IPS-18a (cell line): Measurements from ENCODE around the gene DLGAP1.
"Not testable (repeated sequence)": the region's sequence is repeated elsewhere in the genome, so short reads cannot be mapped to it uniquely, and the experiment has no call there.

ENCODE experiments used
- H3K27ac ChIP-seq: one replicate; pipeline ENCODE4 v1.5.1; 2013; ENCODE audit warnings: low read length
- H3K27me3 ChIP-seq: one replicate; pipeline ENCODE4 v1.6.1; 2013; ENCODE audit warnings: mild to moderate bottlenecking, low read length; ENCODE audit not compliant: control insufficient read depth, insufficient read depth
- H3K36me3 ChIP-seq: one replicate; pipeline ENCODE4 v1.6.1; 2013; ENCODE audit warnings: low read depth, low read length; ENCODE audit not compliant: control insufficient read depth
- H3K4me1 ChIP-seq: one replicate; pipeline ENCODE4 v1.6.1; 2013; ENCODE audit warnings: low read depth, low read length; ENCODE audit not compliant: control insufficient read depth
- H3K4me3 ChIP-seq: one replicate; pipeline ENCODE4 v1.5.1; 2013; ENCODE audit warnings: low read length
- H3K9ac ChIP-seq: one replicate; pipeline ENCODE4 v1.6.1; 2013; ENCODE audit warnings: mild to moderate bottlenecking, low read length, moderate library complexity
- H3K9me3 ChIP-seq: one replicate; pipeline ENCODE4 v1.6.1; 2013; ENCODE audit warnings: low read depth, low read length; ENCODE audit not compliant: control insufficient read depth

DLGAP1 gene

DNA sequence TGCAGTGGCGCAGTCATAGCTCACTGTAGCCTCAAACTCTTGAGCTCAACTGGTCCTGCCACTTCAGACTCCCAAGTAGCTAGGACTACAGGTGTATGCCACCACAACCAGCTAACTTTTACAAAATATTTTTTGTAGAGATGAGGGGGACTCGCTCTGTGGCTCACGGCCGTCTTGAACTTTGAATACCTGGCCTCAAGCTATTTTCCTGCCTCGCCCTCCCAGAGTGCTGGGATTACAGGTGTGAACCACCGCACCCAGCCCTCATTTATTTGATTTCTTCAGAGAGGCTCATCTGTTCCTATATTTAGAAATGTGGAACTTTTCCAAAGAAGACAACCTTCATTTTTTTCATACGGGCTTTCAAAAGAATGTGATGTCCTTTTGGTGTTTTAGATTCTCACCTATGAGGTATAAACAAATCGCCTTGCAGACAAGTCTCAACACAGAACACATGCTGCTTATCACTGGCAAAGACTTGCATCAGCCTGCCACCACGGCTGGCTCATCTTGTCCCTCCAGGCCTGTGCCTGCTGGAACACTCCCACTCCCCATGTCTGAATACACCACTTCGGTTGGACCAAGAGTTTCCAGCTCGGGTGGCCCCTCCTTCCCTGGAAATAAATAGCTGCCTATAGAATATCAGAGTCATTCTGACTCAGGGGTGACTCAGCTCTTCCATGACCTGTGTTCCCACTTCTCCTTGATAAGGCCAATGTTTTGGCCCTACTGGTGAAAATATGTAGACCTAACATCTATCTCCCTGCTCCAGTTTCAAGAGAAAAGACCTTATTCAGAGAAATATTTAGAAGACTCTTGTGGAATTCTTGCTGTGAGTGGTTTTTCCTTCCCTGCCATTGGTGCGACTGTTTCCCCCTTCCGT, 802.5 kb downstream of the DLGAP1 start:
- H3K36me3 ChIP-seq, result no peaks in the 10 kb centered on the region
- no peak overlapping the region for H3K9ac ChIP-seq
- no peak overlapping the region for H3K27ac ChIP-seq
- H3K9me3 ChIP-seq, result no peaks in the 10 kb centered on the region
- H3K4me1 ChIP-seq, result peaks cover 30% of the 10 kb centered on the region
- no peak overlapping the region for H3K4me3 ChIP-seq
- no peaks in the 10 kb centered on the region for H3K27me3 ChIP-seq

DNA sequence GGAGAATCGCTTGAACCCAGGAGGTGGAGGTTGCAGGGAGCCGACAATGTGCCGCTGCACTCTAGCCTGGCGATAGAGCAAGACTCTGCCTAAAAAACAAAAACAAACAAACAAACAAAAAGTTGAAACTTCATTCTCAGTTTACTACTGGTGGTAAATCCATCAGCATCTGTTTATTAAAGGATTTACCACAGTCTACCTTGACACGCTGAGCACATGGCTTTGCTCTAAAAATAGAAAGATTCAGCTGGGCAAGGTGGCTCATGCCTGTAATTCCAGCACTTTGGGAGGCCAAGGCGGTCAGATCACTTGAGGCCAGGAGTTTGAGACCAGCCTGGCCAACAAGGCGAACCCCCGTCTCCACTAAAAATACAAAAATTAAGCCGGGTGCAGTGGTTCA, 803.8 kb downstream of the DLGAP1 start:
- Histone ChIP-seq H3K36me3 (no peaks in the 10 kb centered on the region), H3K27ac (no peak overlapping the region), H3K9ac (no peak overlapping the region), H3K4me3 (no peak overlapping the region), H3K4me1 (peaks cover 30% of the 10 kb centered on the region), H3K9me3 (no peaks in the 10 kb centered on the region), H3K27me3 (no peaks in the 10 kb centered on the region)

DNA sequence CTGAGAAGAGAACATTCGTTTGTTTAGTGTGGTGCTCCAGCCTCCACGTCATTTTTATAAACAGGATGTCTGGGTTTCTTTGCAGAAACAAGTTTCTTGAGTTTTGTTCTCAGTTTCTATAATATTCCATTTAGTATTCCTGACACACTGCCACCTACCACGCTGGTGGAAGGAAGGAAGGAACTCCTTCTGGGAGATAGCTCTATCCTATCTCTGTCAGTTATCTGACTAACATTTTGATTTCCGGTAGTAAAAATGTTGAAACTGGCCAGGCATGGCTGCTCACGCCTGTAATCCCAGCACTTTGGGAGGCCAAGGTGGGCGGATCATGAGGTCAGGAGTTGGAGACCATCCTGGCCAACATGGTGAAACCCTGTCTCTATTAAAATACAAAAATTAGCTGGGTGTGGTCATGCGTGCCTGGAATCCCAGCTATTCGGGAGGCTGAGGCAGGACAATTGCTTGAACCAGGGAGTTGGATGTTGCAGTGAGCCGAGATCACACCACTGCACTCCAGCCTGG, 804.5 kb downstream of the DLGAP1 start:
- H3K36me3 ChIP-seq, H3K27ac ChIP-seq, H3K4me3 ChIP-seq, H3K27me3 ChIP-seq, H3K9me3 ChIP-seq, H3K9ac ChIP-seq: not testable (repeated sequence)
- peaks cover 30% of the 10 kb centered on the region for H3K4me1 ChIP-seq

DNA sequence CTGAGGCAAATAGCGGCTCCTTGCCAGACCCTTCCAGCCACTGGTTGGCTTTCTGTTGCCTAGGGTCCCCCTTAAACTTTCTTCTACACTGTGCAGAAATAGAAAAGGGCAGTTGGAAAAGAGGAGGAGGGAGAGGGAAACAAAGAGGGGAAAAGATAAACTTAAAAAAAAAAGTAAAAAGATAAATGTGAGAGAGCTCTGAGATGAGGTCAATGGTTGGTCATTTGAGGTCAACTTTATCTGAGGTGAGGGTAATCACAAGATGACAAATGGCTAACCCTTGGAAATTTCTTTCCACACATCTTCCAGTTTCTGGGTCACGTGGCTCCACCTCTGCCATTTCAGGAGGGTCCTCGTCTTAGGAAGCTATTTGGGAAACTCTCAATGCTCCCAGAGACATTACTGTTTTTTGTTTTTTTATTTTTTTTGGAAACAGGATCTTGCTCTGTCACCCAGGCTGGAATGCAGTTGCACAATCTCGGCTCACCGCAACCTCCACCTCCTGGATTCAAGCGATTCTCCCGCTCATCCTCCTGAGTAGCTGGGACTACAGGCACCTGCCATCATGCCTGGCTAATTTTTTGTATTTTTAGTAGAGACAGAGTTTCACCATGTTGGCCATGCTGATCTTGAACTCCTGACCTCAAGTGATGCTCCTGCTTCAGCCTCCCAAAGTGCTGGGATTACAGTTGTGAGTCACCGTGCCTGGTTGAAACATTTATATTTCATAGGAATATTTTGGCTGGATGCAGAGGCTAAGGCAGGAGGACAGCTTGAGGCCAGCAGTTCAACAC, 805.3 kb downstream of the DLGAP1 start:
- H3K36me3 ChIP-seq, result no peaks in the 10 kb centered on the region
- no peaks in the 10 kb centered on the region for H3K27me3 ChIP-seq
- H3K4me3 ChIP-seq, result no peak overlapping the region
- no peaks in the 10 kb centered on the region for H3K9me3 ChIP-seq
- H3K4me1 ChIP-seq, result peaks cover 23% of the 10 kb centered on the region
- no peak overlapping the region for H3K27ac ChIP-seq
- H3K9ac ChIP-seq, result no peak overlapping the region

DNA sequence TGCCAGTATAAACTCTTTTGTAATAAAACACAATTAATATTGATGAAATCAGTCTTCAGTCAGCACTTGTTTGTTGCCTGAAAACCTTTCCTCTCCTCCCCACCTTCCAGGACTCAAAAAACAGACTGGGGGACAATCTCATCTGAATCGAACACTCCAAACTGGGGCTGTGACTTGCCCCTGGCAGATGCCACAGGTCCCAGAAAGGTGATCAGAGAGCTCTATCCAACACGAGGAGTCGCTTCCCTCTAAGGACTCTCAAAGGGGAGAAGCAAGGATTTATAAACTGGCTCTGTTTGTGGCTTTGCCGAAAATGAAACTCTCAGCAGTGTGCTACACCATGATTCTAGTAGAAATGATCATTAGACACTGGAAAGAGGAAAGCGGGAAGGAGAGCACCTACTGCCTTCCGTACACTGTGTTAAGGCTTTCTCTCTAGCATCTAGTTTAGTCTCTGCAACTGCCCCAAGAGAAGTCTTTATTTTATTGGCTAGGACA, 805.9 kb downstream of the DLGAP1 start:
- H3K27ac ChIP-seq, result no peak overlapping the region
- H3K27me3 ChIP-seq, result no peaks in the 10 kb centered on the region
- no peak overlapping the region for H3K9ac ChIP-seq
- H3K4me1 ChIP-seq, result peaks cover 18% of the 10 kb centered on the region
- no peaks in the 10 kb centered on the region for H3K9me3 ChIP-seq
- no peak overlapping the region for H3K4me3 ChIP-seq
- H3K36me3 ChIP-seq, result no peaks in the 10 kb centered on the region

DNA sequence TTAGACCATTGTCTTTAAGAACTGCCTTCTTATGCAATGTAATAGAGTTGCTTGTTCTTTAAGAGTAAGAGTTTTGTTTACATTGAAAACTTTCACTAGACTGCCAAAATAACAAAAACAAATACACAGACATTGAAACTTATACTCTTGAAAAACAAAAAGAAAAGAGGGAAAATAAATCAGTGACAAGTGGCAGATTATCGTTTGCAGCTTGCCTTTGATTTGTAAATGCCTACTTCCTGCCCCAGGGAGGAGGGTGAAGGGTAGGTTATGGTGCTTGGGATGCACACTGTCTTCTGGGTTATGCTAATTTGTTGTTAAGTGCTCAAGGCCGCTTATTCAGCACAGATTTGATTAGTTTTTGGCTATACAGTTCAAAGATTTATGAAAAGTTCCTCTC, 806.5 kb downstream of the DLGAP1 start:
- H3K9me3 ChIP-seq, result no peaks in the 10 kb centered on the region
- H3K4me1 ChIP-seq, result peaks cover 18% of the 10 kb centered on the region
- H3K27me3 ChIP-seq, result no peaks in the 10 kb centered on the region
- no peak overlapping the region for H3K27ac ChIP-seq
- no peak overlapping the region for H3K9ac ChIP-seq
- no peaks in the 10 kb centered on the region for H3K36me3 ChIP-seq
- no peak overlapping the region for H3K4me3 ChIP-seq

DNA sequence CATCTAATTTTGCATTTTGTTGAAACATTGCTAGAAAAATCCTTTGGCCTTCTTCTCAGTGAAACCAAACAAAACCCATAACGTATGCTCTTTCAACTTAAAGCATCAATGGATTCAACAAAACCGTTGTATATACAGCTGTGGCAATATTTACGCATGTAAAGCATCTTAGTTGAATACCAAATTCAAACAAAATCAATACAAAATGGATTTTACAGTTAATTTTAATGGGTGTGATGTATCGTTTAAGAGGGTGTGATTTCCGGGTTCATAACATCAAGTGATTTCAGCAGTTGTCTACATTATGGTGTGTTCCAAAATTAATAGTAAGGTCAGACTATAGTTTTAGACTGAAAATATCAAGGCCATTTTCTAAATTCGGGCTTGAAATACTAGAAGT, 806.9 kb downstream of the DLGAP1 start:
- peaks cover 18% of the 10 kb centered on the region for H3K4me1 ChIP-seq
- H3K9ac ChIP-seq, result no peak overlapping the region
- no peaks in the 10 kb centered on the region for H3K36me3 ChIP-seq
- no peaks in the 10 kb centered on the region for H3K9me3 ChIP-seq
- H3K4me3 ChIP-seq, result no peak overlapping the region
- no peak overlapping the region for H3K27ac ChIP-seq
- H3K27me3 ChIP-seq, result no peaks in the 10 kb centered on the region

DNA sequence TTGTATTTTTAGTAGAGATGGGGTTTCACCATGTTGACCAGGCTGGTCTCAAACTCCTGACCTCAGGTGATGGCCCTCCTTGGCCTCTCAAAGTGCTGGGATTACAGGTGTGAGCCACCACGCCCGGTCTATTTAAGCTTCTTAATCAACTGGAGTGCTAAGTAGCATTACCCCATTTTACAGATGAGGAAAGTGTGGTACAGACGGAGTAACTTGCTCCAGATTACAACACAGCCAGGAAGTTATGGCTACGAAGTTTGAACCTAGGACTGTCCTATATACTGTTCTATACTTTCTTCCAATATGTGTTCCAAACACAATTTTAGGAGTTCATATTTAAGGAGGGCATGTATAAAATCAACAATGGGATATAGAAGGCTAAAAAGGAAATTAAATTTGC, 807.5 kb downstream of the DLGAP1 start:
- H3K4me1 ChIP-seq, result peaks cover 18% of the 10 kb centered on the region

DNA sequence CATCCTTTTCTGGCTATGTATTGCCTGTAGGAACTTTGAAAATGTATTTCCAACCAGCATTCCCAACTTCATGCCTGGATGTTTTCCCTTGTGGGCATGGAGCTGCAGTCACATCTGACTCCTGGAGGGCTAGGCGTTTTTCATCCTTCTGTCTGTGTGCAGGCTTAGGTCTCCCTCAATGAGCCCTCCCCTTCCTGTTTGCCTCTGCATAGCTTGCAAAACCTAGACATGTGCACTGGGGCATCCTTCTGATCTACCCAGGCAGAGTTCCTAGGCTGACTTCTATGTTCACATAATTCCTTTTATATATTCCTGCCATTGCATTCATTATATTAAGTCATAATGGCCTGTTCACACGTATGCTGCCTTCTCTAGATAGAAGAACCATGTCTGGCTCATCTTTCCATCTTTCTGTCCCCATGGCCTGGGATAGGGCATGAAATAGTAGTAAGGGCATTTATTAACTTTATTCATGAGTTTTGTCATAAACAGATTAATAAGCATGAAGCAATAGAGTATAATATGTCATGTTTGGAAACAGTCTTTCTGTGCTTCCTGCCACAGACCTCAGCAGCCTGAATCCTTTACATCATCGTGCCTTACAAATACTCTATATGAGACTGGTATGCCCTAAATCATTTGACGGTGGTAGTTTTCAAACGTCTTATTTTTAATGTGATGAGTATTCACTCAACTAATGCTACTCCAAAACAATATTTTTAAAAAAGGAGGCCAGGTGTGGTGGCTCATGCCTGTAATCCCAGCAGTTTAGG, 809.5 kb downstream of the DLGAP1 start:
- Histone ChIP-seq H3K27ac (no peak overlapping the region), H3K9ac (no peak overlapping the region), H3K27me3 (no peaks in the 10 kb centered on the region)

More for the DNA sequence above, 807.5 kb downstream of the DLGAP1 start:
- Histone ChIP-seq H3K36me3 (no peaks in the 10 kb centered on the region), H3K9ac (no peak overlapping the region), H3K9me3 (no peaks in the 10 kb centered on the region), H3K27me3 (no peaks in the 10 kb centered on the region), H3K4me3 (no peak overlapping the region), H3K27ac (no peak overlapping the region)

DNA sequence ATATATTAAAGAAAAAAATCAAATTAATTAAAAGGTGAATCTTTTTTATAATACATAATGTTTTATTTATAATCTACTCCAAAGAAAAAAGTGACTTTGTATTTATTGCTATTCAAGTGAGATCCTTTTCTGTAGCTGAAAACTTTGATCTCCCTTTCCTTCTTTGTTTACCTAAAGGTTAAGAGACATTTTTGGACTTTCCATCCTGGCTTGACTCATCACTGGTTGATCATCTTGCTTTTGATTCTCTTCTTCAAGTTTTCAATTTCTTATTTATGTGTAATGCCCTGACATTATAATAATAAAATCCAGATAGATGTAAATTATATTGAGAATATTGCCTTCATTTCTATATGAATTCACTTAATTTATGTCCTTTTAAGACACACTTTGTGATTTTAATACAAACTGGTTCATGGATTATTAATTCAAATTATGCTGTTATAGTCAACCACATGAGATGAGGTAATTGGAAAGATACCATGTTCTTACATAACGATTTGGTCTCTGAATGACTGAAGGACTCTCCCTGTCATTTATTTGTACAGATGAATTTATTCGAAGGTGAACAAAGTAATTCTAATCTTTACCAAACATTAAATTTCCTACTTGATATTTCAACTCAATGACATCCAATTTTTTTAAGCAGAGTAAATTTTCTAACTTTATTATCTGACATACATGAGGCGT, 820.7 kb downstream of the DLGAP1 start:
- Histone ChIP-seq H3K27me3 (no peaks in the 10 kb centered on the region), H3K27ac (no peak overlapping the region), H3K9me3 (no peaks in the 10 kb centered on the region), H3K36me3 (no peaks in the 10 kb centered on the region), H3K9ac (no peak overlapping the region), H3K4me1 (no peaks in the 10 kb centered on the region), H3K4me3 (no peak overlapping the region)

More for the DNA sequence above, 809.5 kb downstream of the DLGAP1 start:
- no peak overlapping the region for H3K4me3 ChIP-seq
- no peaks in the 10 kb centered on the region for H3K36me3 ChIP-seq
- H3K9me3 ChIP-seq, result no peaks in the 10 kb centered on the region
- H3K4me1 ChIP-seq, result peaks cover 18% of the 10 kb centered on the region
